MCF 10A (cell line): ENCODE measurements around the gene ZBTB7A. TPM values are rescaled to one million over a fixed set of nuclear protein-coding genes. Genes with fewer than 3 reads are reported as not detected.

Experiments
- Bru-seq: library from RNA; stranded (reverse); fragments of 400-500 nt; gene quantifications from one replicate; lab custom pipeline; 2021; lab: Mats Ljungman, UMichigan
- BruChase-seq, 2 experiments: library from RNA; stranded (reverse); fragments of 400-500 nt; gene quantifications; one replicate each; lab custom pipeline; 2021; lab: Mats Ljungman, UMichigan
- BruUV-seq: library from RNA; stranded (reverse); fragments of 400-500 nt; replicated peaks from 2 replicates; lab custom pipeline; 2021; lab: Mats Ljungman, UMichigan
- CTCF ChIA-PET: fragments of 300-600 bp; sonication (Branson Sonifier 250); formaldehyde crosslinking; extraction: SDS; loops from one replicate; lab custom pipeline; 2021; ENCODE audit warnings: antibody characterized with exemption, inconsistent platforms; lab: Yijun Ruan, JAX
- POLR2A ChIA-PET: fragments of 300-600, 350-650 bp; sonication (Branson Sonifier 250); formaldehyde crosslinking; extraction: SDS; loops from one replicate; lab custom pipeline; 2020; ENCODE audit warnings: antibody characterized with exemption, inconsistent platforms; lab: Yijun Ruan, JAX
- DNase-seq: peaks from one replicate; pipeline ENCODE4 v3.0.0-alpha.2; 2018; ENCODE audit not compliant: unreplicated experiment
- H3K27ac Mint-ChIP-seq: one replicate; pipeline ENCODE4 v1.8.0; 2022; ENCODE audit warnings: mild to moderate bottlenecking, low read depth, mixed read lengths; ENCODE audit not compliant: unreplicated experiment
- H3K27me3 Mint-ChIP-seq: one replicate; pipeline ENCODE4 v1.8.0; 2022; ENCODE audit warnings: mixed read lengths; ENCODE audit not compliant: insufficient read depth, unreplicated experiment
- H3K36me3 Mint-ChIP-seq: one replicate; pipeline ENCODE4 v1.8.0; 2022; ENCODE audit warnings: mild to moderate bottlenecking, moderate library complexity, mixed read lengths; ENCODE audit not compliant: insufficient read depth, unreplicated experiment
- H3K4me1 Mint-ChIP-seq: one replicate; pipeline ENCODE4 v1.8.0; 2022; ENCODE audit warnings: mixed read lengths; ENCODE audit not compliant: insufficient read depth, unreplicated experiment
- H3K4me3 Mint-ChIP-seq: one replicate; pipeline ENCODE4 v1.8.0; 2022; ENCODE audit warnings: mild to moderate bottlenecking, moderate library complexity, mixed read lengths; ENCODE audit not compliant: unreplicated experiment
- H3K9me3 Mint-ChIP-seq: one replicate; pipeline ENCODE4 v1.8.0; 2022; ENCODE audit warnings: mixed read lengths; ENCODE audit not compliant: unreplicated experiment
- intact Hi-C: fragments of 100-400 bp; cut with micrococcal nuclease; formaldehyde crosslinking; loops from 2 replicates; pipeline ENCODE4 v1.14.1; 2022
- long read RNA-seq: library from polyadenylated mRNA; stranded (forward); transcript quantifications from one replicate; pipeline ENCODE4 v2.0.0, GENCODE V29; 2022
- total RNA-seq: library from RNA; stranded (reverse); gene quantifications from 2 replicates; pipeline ENCODE4 v1.2.3, GENCODE V29; 2022
- TF ChIP-seq, protein P1 (sequence below): fragments of 200-600 bp; IDR thresholded peaks from one replicate; pipeline ENCODE4 v1.8.0; 2022; ENCODE audit warnings: antibody characterized with exemption, mild to moderate bottlenecking; ENCODE audit not compliant: unreplicated experiment

ZBTB7A gene
- total RNA-seq, result 32.7 and 35.1 TPM in 2 replicates
- Bru-seq, nascent RNA, result percentile 67 among the genes with signal in this experiment
- percentile 71 among the genes with signal in this experiment for BruChase-seq, experiment 1, labeled RNA remaining after a 6-hour chase
- BruChase-seq, experiment 2, labeled RNA remaining after a 2-hour chase, result percentile 77 among the genes with signal in this experiment
- long read RNA-seq, full-length matches to known transcripts, result 9 of 26 reads
- long read RNA-seq, partial matches to known transcripts, result 1 of 26 reads
- long read RNA-seq, other reads (novel, unspliced or antisense), result 16 of 26 reads

DNA sequence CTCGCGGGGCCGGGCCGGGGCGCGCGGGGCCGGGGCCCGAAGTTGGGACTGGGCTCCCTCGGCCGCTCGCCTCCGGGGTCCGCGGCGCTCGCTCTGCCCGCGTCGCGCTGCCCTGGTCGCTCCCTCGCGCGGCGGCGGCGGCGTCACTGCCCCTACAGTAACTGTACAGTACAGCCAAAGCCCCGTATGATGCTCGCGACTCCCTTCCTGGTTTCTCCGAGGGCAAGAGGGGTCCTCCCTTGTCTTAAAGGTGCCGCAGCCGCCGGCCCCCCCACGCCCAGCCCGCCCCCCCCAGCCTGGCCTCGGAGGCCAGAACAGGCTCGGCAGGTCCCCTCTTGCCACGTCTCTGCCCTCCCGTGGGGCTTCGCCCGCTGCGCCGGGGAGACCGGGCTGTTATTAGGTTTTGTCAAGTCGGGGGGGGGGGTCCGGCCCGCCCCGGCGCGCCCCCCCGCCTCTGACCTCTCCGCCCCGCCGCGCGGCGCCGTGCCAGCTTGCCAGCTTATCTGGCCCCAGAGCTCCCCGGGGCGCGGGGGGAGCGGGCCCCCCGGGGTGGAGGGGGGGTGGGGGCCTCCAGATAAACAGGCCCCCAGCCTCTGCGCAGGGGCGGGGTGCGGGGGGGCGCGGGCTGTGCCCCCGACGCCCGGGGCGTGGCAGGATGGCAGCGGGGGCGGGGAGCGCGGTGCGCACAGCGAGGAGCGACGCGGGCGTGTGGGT lies at the start of gene ZBTB7A:
Gene ZBTB7A (minus strand): TSS at position 218 of the 714 bp plus-strand sequence. CDS start 11,667 bp downstream, outside the sequence.
- TF ChIP-seq, protein P1, sequence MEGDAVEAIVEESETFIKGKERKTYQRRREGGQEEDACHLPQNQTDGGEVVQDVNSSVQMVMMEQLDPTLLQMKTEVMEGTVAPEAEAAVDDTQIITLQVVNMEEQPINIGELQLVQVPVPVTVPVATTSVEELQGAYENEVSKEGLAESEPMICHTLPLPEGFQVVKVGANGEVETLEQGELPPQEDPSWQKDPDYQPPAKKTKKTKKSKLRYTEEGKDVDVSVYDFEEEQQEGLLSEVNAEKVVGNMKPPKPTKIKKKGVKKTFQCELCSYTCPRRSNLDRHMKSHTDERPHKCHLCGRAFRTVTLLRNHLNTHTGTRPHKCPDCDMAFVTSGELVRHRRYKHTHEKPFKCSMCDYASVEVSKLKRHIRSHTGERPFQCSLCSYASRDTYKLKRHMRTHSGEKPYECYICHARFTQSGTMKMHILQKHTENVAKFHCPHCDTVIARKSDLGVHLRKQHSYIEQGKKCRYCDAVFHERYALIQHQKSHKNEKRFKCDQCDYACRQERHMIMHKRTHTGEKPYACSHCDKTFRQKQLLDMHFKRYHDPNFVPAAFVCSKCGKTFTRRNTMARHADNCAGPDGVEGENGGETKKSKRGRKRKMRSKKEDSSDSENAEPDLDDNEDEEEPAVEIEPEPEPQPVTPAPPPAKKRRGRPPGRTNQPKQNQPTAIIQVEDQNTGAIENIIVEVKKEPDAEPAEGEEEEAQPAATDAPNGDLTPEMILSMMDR, result no peak
- ChIA-PET POLR2A (interaction anchor here (0.7 to 1.4 kb wide), 4 partner anchors 81 to 338 kb away, joined by 3 to 5 read pairs (median 4); partner anchors contain the start of gene EEF2), CTCF (interaction anchor here (0.5 kb wide), 1 partner anchor 122 kb away, joined by 3 read pairs; no protein-coding TSS in a partner anchor)
- Mint-ChIP-seq H3K36me3 (no peaks in the 10 kb centered on the region), H3K9me3 (no peaks in the 10 kb centered on the region), H3K4me1 (peaks cover 5% of the 10 kb centered on the region), H3K27me3 (no peaks in the 10 kb centered on the region), H3K27ac (no peak within 1 kb of the TSS), H3K4me3 (peak within 1 kb of the TSS; percentile 71)
- DNase-seq, result peak; percentile 71
- no TSS peak for BruUV-seq
- intact Hi-C loops, result loop anchor here (10.0 kb wide), 1 partner anchor 138 kb away; no protein-coding TSS in a partner anchor

DNA sequence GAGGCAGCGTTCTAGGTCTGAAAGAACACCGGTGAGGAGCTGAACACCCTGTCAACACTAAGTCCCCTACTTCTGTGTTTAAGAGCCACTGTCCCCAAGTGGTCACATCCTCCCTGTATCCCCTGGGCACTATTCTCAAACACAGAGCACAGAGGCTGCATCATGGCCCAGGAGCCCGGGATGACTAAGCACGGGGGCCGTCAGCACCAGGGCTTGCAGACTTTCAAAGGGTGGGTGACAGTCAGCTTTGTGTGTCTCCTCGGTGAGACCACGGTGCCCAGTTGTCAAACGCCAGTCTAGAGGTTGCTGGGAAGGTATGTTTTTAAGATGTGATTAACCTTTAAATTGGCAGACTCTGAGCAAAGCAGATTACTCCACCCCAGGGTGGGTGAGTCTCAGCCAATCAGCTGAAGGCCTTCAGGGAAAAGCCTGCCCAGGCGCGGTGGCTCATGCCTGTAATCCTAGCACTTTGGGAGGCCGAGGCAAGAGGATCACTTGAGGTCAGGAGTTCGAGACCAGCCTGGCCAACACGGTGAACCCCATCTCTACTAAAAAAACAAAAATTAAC lies 49.2 kb upstream of the ZBTB7A start:
- ChIA-PET CTCF (interaction anchor here (0.6 to 1.1 kb wide), 2 partner anchors 25 to 26 kb away, joined by 3 read pairs; no protein-coding TSS in a partner anchor), POLR2A (interaction anchor here (0.6 to 0.7 kb wide), 2 partner anchors 16 to 94 kb away, joined by 3 read pairs; no protein-coding TSS in a partner anchor)
- no peak overlapping the region for H3K4me3 Mint-ChIP-seq
- no peak for DNase-seq
- TF ChIP-seq, protein P1, result no peak
- no peaks in the 10 kb centered on the region for H3K9me3 Mint-ChIP-seq
- H3K27me3 Mint-ChIP-seq, result no peaks in the 10 kb centered on the region
- H3K36me3 Mint-ChIP-seq, result peaks cover 62% of the 10 kb centered on the region
- intact Hi-C loops, result no loop called here
- H3K4me1 Mint-ChIP-seq, result peaks cover under 1% of the 10 kb centered on the region
- no TSS peak for BruUV-seq
- H3K27ac Mint-ChIP-seq, result no peak overlapping the region

DNA sequence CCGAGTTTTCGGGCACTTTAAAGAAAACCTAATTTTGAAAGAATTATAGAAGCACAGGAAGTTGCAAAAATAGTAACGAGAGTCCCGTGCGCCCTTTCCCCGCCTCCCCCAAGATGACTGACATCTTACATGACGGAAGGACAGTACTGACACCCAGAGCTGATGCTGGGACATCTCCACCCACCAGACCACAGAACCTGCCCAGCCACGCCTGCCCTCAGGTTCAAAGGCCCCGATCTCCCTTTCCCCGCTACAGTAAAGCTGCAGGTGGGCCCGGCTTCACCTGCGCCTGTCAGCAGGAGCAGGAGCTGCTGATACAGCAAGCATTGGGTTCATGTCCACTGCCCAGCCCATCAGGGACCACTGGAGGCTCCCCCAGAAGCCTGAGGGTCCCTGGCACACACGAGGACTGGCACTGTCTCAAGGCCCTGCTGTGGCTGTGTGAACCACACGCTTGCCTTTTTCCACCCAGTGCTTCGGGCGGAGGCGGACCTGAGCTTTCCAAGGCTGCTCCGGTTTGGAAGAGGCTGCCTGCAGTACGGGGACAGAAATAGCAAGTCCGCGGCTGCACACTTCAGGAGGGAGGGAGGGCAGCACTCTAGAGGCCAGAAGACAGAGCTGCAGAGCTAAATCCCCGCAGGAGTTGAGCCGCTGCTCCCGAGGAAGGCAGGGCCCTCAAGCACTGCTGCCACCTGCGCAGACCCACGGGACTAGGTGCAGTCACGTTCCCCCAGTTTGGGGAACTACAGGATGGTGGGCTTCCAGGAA lies 48.5 kb upstream of the ZBTB7A start:
- Mint-ChIP-seq H3K4me1 (no peaks in the 10 kb centered on the region), H3K4me3 (no peak overlapping the region), H3K27me3 (no peaks in the 10 kb centered on the region), H3K27ac (no peak overlapping the region), H3K36me3 (peaks cover 63% of the 10 kb centered on the region), H3K9me3 (no peaks in the 10 kb centered on the region)
- BruUV-seq, result no TSS peak
- POLR2A ChIA-PET, result no interaction called here
- TF ChIP-seq, protein P1, result no peak
- CTCF ChIA-PET, result interaction anchor here (1.1 kb wide), 1 partner anchor 26 kb away, joined by 3 read pairs; no protein-coding TSS in a partner anchor
- intact Hi-C loops, result no loop called here
- DNase-seq, result no peak
